SIG-M5 (cell line): Measurements from ENCODE around the gene FGFR2.
"Not testable (repeated sequence)": the region's sequence is repeated elsewhere in the genome, so short reads cannot be mapped to it uniquely, and the experiment has no call there.

ENCODE experiments used
- DNase-seq: peaks from one replicate; lab custom pipeline; 2025; lab: John Stamatoyannopoulos, UW

The FGFR2 gene

DNA sequence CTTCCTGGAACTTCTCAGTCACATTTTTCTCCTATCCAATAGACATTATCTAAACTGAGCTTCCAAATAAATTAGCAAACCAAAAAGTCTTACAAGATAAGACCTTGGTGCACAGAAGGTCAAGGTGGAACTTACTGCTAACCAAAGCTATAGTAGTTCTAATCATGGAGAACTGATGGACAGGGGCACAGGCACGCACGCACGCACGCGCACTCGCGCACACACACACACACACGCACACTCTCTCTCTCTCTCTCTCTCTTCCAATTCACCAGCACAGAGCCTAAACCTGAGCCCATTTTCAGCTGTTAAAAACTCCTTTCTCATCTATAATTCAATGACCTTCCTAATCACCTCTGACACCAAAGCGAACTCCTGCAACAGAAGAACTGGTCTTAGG lies 7.5 kb downstream of the FGFR2 start:
- DNase-seq: no peak

DNA sequence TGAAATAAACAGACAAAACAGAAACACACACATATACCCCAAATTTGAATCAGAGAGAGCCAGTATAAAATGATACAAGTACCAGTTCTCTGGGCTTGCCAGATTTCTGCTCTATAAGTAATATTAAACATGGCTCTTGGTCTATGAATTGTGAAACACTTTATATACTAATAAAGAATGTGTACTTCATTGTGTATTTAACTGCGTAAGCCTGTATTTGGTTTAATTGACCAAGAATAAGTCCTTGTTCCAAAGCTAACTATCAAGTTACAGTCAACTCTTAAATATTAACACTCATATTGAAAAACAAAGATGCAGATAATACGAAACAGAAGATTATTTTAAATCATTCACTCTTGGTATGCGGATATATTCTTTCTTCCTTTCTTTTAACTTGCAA lies 8.7 kb downstream of the FGFR2 start:
- no peak for DNase-seq

DNA sequence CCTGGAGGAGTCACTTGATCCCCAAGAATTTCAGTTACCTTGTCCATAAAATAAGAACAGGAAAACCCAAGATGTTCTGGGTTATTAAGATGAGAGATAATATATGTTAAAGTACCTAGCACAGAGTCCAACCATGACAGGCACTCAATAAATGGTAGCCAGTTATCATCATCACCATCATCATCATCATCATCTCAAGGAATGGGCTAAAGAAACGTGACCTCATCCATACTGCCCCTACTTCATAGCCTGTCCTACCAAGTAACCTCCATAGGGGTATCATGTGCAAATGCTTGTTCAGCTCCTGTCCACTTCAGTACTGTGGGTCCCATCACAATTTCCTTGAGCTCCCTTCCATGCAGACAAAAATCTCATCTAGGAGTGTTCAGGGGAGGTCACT lies 14.4 kb downstream of the FGFR2 start:
- DNase-seq: no peak

DNA sequence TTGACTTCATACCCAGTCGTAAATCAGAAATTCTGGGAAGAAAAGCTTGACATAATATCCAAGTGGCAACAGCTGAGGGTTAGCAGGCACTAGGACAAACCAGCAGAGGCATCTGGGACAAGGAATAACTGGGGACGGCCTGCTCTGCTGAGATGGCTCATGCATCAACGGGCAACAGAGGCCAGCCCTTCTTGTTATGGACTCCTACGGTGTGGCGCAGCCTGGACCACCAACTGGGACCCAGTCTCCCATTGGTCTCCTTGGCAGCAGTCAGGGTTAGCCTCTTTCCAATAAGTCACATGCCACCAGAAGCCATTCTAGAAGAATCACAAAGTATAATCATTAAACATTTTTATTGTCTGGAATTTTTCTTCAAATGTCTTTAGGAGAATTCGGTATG lies 15.0 kb downstream of the FGFR2 start:
- no peak for DNase-seq

DNA sequence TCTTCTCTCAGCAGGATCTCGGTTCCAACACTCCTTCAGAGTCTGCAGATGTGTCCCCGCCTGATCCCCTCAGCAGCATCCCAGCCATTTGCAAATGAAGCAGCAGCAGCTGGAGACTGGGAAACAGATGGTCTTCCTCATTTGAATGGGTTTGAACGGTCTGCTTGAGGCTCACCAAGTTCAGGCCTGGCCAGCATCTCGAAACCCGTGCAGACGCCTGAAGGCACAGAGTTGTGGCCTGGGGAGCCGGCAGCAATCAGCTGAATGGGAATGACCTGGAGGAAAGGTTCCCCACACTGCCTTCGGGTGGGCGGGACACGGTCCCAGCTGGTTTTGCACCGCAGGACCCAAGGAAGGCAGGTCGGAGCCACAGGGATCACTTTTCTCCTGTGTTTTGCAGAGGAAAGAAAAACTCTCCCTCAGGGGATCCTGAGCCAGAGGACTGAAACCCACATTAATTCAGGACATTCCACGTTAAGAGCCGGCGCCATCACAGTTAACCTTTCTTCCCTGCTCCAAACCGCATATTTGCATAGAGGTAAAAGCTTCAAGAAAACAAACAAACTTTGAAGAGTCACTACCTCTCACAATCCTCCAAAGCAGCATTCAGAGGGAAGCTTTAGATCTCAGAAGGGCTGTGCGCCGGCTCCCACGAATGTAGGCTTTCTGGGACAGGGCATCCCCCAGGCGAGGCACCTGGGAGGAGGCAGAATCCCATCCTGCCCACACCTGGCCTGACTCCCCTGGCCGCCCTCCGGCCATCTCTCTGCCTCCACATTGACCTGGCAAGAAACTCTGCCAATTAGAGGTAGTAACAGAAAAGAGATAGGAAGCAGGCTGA lies 17.7 kb downstream of the FGFR2 start:
- DNase-seq: no peak

DNA sequence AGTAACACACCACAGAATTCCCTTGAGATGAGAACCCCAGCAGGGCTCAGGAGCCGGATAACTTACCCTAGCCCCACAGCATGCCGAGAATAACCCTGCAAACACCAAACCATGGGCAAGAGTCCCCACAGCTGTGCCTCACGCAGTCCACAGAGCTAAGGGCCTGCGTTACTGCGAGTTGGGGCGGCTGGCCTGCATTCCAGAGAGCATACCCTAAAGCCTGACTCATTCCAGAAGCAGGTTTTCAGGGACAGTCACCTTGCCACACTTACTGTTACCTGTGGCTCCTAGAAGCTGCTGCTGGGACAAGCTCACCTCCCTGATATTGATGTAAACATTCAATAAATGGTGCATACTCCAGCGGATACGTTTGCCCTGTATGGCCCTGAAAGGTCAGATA lies 18.6 kb downstream of the FGFR2 start:
- no peak for DNase-seq

DNA sequence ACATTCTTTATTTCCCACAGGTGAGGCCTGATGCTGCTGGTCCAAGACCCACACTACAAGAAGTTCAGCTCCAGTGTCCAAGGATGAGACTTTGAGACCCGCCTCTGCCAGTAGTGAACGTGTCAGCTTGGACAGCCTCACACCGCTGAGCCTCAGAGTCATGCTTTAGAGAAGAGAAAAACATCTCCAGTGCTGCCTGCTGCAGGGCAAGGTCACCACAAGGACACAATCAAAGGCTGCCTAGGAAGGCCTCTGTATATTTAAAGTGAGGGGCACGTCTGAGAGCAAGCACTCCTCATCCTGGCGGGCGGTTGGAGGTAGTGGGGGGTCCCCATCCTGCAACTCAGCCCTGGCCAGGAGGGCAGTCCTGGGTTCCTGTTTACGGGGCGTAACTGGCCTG lies 19.3 kb downstream of the FGFR2 start:
- no peak for DNase-seq

DNA sequence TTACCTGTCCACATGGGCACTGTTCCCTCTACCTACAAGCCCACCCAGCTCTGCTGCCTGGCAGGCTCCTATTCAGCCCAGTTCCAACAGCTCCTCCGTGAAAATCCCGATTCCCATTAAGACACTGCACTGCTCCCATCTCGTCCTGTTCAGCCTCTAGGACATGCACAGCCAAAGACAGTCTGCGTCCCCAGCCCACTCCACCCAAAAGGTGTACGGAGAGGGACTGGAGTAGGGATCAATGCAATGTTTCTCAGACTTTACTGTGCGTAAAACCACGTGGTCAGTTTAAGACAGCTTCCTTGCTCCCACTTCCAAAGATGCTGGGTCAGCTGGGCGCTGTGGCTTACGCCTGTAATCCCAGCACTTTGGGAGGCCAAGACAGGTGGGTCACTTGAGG lies 19.9 kb downstream of the FGFR2 start:
- no peak for DNase-seq

DNA sequence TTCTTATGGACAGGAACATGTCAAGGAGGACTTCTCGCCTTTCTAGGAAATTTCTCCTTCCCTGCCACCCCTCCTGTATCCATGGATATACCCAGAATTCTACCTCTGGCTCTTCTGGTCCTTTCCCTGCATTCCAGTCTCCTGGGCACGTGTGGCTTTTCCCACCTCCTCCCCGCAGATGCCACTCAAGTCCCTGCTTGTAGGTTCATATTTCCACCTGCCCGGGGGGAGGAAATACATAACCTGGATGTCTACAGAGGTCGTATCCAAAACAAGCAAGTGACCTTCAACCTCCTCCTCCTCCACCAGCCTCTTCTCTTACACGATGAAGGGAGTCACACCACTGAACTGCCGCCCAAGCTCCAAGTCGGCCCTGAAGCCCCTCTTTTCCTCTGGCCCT lies 20.7 kb downstream of the FGFR2 start:
- no peak for DNase-seq

DNA sequence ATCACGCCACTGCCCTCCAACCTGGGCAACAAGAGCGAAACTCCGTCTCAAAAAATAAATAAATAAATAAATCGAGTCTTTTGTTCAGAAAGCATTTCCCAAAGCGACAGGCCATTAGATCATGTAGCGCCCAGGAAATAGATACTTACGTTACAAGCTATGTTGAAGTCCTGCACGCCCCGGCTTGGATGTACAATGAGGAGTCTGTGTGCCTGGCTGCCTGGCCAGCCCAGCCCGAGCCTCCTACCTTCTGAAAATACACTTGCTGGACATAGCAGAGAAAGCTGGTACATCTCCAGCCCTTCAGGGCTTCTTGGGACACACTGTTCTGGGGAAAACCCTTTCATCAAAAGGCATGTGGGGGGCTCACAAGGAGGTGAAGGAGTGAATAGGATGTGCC lies 22.1 kb downstream of the FGFR2 start:
- DNase-seq: no peak

DNA sequence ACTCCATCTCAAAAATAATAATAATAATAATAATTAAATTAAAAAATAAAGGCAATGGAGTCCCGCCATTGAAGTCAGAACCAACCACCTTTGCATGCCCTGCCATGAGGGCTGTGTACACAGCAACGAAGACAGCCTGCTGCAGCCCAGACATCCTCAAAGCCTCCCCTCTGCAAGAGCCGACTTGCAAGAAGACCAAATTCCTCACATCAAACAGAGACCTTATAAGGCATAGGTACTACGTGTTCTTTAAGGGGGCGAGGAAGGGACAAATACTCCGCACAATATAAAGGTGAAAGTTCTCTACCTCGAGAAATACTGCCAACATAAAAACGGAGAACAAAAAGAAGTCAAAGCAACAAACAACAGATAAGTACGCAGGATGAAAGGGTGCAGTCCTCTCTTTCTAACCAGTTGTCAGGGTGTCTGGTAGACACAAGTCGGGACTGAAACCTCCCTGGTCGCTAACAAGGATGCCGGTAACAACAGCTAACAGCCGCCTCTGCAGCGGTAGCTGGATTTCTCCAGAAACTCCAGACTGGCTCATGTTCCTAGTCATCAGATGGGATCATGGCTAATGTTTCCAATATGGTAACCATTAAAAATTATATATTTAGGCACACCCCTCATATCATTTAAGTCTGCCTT lies 23.6 kb downstream of the FGFR2 start:
- DNase-seq: no peak

DNA sequence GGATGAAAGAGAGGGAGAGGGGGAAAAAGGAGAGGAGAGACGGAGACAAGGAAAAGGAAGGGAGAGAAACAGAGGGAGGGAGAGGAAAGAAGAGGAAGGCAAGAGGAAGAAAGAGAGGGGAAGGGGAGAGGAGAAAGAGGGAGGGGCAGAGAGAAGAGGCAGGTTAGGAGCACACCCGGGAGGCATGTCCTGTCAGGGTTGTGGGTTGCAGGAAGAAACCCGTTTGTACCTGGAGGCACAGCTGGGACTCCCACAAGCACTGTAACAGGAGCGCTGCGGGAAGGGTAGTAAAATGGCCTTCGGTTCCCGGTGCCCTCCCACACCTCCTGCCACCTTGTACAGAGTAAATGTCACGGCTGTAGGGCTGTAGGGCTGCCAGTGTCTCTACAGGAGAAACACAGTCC lies 24.7 kb downstream of the FGFR2 start:
- DNase-seq: no peak

DNA sequence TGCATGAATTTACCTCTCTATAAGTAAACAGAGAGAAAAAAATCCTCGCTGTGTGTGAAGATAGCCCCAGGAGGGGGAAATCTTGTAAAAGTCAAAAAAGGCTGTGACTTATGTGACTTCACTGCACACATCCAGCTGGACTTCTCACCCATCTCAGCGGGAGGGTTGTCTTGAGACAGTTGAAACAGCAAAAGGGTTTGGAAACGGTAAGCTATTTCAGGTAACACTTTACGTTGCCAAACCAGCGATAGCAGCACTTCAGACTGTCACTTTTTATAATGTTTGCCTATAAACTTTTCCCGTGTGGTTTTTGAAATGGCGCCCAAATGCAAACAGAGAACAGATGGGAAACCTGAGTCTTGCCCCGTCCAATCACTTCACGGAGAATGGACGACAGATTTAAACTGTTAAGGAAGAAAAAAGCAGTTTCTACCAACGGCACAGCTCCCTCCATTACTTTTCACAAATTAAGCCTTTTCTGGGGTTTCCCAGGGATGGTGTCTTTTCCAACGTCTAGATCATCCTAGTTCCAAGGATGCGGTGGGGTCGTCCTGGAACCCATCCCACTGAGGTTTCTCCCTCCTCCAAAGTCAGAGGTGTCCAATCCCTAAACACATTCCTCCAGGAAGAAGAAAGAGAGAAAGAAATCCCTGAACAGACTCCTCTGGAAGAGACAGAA lies 25.2 kb downstream of the FGFR2 start:
- no peak for DNase-seq

DNA sequence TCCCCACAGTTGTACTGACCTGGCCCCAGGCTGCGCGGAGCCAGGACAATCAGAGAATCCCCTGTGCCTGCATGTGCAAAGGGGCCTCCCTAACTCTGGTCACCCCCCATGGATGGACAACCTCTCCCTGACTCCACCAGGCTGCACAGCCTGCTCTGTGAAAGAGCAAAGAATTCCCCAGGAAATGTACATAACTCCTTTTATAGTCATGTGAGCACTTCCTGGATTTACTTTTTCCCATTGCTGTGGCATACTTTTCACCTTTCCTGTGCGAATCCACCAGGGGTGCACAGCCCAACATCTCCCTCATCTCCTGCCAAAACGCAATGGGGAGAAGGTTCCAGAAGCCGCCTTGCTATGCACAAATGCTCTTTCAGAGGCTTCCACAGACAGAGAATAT lies 27.9 kb downstream of the FGFR2 start:
- DNase-seq: no peak

DNA sequence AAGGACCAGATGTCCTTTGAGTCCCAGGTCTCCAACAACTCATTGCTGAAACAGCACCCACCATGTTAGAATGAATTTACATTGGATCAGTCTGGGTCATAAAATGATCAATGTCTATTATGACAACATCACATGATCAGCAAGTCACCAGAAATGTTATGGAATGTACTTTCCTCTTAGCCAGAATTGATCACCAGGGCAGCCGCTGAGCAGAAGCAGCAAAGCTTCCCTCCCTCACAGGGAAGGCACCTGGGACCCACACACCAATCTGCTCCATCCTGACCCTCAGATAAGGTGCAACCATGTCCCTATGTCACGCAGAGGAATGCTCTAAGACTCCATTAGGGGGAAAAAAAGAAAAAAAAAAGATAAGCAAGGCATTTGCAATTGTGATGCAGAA lies 30.0 kb downstream of the FGFR2 start:
- no peak for DNase-seq

DNA sequence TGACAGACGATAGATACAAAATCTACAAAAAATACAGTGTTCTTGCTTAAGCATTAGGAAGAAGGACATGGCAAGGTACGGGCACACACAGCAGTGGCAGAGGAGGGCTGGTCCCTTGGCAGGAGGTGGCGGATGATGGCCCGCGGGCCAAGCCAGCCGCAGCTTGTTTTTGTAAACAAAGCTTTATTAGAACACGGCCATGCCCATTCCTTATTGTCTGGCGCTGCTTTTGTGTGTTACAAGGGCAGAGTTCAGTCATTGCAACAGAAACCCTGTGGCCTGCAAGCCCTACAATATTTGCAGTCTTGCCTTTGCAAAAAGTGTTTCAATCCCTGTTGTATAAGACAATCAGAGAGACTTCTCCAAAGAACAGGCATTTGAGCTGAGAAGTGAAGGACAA lies 30.7 kb downstream of the FGFR2 start:
- DNase-seq: no peak

DNA sequence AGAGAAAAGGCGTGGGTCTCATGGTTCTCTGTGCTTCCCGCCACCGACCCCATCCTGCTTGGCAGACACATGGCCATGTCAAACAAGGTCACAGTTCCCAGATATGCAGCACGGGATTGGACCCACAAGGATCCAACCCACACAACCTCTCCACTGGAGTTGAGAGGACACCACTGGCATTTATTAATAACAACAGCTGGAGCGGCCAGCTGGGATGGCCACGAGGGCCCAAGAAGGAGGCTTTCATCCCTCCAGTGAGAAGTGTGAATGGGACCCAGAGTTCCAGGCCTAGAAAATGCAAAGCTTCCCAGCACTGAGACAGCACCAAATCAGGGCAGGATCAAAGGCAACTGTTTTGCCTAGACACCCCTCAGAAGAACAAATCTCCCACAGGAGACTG lies 31.5 kb downstream of the FGFR2 start:
- no peak for DNase-seq

DNA sequence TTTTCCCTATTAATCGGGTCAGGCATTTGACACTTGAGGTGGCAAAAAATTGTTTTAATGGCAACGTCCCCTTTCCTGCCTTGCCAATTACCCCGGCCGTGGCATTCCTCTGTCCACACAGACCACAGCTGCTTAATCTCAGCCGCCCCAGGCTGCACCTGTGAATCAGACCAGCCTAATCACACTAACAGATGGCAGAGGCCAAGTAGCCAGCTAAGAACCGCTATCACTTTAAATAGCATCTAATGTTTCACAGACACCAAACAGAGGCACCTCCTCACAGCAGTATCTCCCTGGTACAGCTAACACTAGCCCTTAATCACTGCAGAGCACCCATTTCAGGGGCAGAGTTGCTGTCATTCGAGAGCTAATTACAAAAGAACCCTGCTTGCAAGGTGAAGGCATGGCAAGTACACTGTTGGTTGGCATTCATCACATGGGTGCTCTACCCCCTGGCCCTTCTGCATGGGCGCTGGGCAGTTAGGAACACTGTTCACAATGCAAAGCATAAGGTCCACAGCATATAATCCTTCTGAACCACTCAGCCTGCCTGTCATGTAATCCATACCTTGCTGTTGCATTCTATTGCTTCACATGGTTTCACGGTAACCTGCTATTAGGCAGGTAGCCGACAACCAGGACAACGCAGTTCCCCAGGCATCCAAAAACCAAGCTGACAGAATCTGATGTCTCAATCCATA lies 38.8 kb downstream of the FGFR2 start:
- no peak for DNase-seq

DNA sequence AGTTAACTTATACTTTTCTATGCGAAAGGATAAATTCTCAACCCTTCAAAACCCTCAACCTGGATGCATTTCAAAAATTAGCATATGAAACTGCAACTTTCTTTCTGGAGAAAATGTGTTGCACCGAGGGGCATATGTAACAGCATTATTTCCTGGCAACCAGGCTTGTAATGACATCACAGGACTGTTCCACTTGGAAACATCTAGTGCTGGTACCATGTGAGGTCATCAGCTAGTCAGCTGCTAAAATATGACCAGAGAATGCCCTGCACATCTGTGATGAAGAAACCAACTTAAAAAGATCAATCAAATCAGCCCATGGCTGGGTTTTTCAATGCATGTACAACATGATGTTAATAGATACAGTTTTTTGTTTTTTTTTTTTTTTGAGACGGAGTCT lies 40.0 kb downstream of the FGFR2 start:
- no peak for DNase-seq

DNA sequence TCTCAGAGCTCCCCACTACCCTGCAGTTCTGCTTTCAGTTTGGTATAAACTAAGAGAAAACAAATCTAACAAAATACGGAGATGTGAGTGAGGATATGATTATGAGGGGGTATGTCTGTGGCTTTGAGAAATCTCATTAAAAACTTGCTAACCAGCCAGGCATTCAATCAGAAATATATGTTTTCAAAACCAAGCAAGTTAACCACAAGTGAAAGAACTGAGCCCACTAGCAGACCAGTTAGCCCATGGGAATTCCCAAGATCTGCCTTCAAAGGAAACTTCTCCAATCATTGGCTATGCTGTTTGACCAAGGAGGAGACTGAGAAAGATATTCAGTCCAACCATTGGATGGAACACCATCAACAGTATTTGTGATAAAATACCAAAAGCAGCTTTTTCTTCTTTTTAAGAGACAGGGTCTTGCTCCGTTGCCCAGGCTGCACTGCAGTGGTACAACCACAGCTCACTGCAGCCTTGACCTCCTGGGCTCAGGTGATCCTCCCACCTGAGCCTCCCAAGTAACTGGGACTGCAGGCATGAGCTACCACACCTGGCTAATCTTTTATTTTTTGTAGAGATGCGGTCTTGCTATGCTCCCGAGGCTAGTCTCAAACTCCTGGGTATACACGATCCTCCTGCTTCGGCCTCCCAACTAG lies 41.2 kb downstream of the FGFR2 start:
- DNase-seq: no peak

DNA sequence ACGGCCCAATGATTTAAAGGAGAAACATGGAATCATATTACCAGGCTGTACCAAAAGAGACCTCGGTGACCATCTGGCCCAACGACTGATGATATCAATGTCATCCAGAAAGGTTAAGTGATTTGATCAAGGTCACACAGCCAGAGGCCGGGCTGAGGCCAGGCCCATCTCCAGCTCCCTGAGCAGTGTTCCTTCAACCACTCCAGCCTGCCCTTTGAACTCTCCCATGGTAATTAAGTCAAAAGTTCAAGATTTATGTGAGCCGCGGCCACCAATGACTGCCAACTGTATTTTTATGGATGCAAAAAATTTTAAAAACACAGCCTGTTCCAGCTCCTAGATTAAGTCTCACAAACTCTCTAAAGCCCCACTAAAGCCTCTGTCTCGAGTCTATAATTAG lies 41.8 kb downstream of the FGFR2 start:
- DNase-seq: no peak

DNA sequence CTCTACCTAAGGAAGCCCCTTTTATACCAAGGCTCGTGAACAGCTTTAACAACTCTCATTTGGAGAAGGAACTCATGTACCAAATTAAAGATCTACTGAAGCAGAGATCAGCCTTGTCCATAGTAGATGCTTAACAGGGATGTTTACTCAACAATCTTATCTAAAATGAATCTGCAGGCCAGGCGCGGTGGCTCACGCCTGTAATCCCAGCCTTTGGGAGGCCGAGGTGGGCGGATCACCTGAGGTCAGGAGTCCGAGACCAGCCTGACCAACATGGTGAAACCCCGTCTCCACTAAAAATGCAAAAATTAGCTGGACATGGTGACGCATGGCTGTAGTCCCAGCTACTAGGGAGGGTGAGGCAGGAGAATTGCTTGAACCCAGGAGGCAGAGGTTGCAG lies 43.3 kb downstream of the FGFR2 start:
- DNase-seq: not testable (repeated sequence)
